ENCODE measurements around the gene CREG2.

Gene CREG2

DNA sequence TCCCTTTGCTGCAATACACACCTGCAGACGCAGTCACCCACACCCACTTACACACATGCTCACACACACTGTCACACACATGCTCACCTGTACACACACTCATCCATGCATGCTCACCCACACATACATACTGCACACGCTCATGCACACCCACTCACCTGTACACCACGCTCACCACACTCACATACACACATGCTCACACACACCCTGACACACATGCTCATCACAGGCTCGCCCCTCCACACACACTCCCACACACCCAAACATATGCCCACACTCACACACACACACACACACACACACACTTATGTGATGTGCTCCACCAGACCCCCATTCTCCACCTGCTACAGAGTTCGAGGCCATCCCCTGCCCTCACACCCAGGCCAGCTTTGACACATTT, 22.8 kb upstream of the CREG2 start:
- no peak for DNase-seq (ENCODE audit: low read depth in 1 of 2, low spot score in 1 of 2)

GRCh38 chr2:101409699-101410098, 22.4 kb upstream of the CREG2 start:
- DNase-seq (ENCODE audit: low read depth in 1 of 2, low spot score in 1 of 2), result no peak

DNA sequence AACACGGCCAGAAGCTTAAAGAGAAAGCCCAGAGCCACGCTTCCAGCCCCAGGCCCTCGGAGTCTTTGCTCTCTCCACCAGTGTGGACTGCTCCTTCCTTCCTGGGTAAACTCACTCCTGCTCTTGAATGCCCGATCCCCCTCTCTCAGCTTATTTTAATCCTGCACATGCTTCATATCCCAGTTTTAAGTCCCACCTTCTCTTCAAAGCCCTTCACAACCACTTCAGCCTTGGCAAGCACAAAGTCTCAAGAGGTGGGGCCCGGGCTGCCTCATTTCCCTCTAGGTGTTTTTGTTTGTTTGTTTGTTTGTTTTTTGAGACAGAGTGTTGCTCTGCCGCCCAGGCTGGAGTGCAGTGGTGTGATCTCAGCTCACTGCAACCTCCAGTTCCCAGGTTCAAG, 21.6 kb upstream of the CREG2 start:
- DNase-seq (ENCODE audit: low read depth in 1 of 2, low spot score in 1 of 2), result no peak

DNA sequence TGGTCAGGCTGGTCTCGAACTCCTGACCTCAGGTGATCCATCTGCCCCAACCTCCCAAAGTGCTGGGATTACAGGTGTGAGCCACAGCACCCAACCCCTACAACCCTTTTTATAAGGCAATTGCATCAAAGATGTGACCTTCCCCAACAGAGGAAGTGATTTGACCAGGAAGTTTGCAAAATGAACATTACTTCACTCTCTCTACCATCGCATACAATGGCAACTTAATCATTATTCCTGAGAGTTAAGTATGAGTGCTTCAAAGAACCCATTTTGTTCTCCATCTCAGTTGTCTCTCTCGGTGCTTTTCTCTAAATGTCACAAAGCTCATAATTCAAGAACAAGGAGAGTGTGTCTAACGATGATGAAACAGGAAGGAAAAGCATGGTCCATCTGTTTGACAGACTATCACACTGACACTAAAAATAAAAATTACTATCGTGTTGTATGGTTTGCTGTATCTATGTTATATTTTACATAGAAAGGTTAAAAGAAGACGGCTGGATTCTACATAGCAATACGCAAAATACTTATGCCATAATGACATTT, 18.1 kb upstream of the CREG2 start:
- DNase-seq (ENCODE audit: low read depth in 1 of 2, low spot score in 1 of 2), result no peak

GRCh38 chr2:101403745-101404144, 16.4 kb upstream of the CREG2 start:
- DNase-seq (ENCODE audit: low read depth in 1 of 2, low spot score in 1 of 2), result no peak

DNA sequence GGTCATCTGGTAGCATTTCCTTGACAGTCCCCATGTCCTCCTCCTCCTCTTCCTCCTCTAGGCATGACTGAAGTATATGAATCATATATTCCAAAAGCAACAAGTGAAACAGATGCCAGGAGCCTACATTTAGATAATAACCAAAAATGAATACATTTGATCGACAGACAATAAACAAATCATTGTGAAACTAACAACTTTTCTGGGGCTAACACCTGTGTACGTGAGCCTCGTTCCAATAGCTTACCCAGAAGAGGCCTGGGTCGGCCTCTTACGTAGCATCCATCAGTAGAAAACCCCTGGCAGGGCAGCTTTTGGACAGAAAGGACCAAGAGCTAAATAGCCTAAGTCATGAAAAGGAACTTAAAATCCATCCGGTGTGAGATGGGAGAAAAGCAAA, 15.3 kb upstream of the CREG2 start:
- no peak for DNase-seq (ENCODE audit: low read depth in 1 of 2, low spot score in 1 of 2)

DNA sequence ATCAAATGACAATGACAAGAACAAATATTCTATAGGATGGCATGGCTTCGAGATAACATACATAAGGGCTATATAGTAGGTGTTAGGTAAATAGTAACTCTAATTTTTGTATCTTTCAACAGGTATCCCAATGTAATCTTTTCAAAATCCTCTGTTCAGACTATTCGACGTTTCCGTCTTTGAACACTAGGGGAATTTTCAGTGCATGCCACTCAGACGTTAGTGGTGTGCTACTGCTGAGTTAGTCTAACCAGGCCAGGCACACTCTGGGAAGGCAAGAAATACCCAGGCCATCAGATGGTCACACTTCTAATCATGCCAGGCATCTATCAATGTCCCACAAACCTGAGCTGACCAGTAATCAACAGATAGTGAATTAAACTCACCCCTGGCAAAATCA, 14.6 kb upstream of the CREG2 start:
- DNase-seq (ENCODE audit: low read depth in 1 of 2, low spot score in 1 of 2), result no peak

GRCh38 chr2:101401326-101401665, 14.0 kb upstream of the CREG2 start:
- DNase-seq (ENCODE audit: low read depth in 1 of 2, low spot score in 1 of 2), result no peak

GRCh38 chr2:101400506-101401325, 13.4 kb upstream of the CREG2 start:
- DNase-seq (ENCODE audit: low read depth in 1 of 2, low spot score in 1 of 2), result no peak

GRCh38 chr2:101400048-101400447, 12.7 kb upstream of the CREG2 start:
- DNase-seq (ENCODE audit: low read depth in 1 of 2, low spot score in 1 of 2), result no peak

DNA sequence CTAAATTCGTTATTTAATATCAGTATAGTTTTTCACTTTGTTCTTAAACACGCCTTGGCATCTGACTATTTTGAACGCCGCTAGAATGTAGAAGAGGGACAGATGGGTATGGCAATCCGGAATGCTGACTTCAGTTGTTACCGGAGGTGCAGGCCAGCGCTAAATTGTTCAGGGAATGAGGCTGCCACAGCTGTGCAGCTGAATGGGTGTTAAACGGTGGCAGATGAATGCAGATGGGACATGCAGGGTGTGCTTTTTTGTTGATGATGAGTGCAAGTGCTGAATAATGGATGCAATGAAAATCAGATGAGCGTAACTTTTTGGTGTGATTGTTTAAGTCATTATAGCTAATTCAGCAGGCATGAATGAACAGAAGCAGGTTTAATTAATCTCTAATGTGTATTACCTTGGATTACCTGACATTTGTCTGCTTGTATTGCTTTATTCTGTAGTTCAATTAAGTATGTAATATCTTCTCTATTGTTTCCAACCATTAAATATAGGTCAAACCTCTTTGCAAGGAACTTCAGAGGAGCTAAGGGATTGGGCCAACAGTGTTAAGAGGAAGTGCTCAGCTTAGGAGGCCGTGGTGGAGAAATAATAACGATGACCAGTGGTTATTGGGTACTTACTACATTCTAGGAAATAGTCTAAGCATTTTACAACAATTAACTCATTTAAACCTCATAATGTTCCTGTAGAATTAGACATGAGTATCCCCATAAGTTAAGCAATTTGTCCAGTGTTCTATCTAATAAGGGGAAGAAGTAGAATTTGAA, 11.9 kb upstream of the CREG2 start:
- DNase-seq (ENCODE audit: low read depth in 1 of 2, low spot score in 1 of 2), result no peak

- DNase-seq (ENCODE audit: low read depth in 1 of 2, low spot score in 1 of 2), result no peak
Measured at GRCh38 chr2:101398116-101398821, 11.0 kb upstream of the CREG2 start.

DNA sequence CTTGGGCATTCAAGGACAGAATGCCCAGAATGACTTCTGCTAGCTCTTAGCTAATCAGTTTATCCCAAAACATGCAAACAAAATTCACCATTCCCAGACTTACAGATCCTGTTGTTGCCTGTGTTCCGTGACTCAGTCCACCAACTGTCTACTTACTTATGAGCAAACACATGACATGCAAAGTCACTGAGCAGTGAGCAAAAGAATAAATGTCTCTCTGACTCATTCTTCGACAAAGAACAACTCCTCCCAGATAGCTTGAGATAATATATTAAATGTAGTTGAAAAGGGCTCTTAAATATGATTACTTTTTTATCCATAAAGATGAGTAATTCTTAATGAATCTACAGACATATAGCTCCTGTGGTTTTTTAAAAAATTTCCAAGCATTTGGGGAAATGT, 9.0 kb upstream of the CREG2 start:
- no peak for DNase-seq (ENCODE audit: low read depth in 1 of 2, low spot score in 1 of 2)

DNA sequence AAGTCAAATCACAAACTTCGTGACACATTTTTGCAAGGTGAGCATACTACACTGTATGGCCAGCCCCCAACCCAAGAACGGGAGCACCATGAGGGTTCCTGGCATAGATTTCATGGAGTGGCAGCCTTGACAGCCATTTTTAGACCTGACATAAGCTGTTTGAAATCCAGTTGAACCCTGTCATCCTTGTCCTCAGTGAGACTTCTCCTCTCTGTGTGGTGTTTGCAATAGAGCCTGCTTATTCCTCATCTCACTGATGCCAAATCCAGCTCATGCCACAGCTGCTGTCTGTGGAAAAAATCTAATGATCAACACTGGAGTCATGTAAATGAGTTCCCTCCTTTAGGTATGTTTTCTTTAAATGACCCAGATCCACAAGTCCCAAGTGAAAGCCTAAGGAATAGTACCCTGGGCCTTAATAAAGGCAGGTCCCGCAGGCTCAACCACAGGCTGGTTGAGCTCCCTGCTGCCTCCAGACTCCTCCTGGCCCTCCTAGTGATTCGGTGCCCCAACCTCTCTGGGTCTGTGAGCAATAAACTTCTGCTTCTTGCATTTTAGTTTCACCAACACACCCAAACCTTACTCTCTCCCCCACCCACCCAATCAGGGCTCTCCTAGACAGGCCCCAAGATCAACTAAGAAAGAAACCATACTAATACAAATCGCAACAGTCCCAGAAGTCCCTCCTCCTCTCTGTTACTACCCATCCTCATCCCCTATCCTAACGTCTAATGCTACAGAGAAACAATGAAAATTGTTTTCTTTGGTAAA, 8.4 kb upstream of the CREG2 start:
- no peak for DNase-seq (ENCODE audit: low read depth in 1 of 2, low spot score in 1 of 2)

GRCh38 chr2:101388232-101388631, 929 bp upstream of the CREG2 start:
- no peak for DNase-seq (ENCODE audit: low read depth in 1 of 2, low spot score in 1 of 2)

GRCh38 chr2:101386599-101387150, 628 bp downstream of the CREG2 start:
- DNase-seq (ENCODE audit: low read depth in 1 of 2, low spot score in 1 of 2), result no peak

- DNase-seq (ENCODE audit: low read depth in 1 of 2, low spot score in 1 of 2), result no peak
Measured at GRCh38 chr2:101383016-101383541, 4.2 kb downstream of the CREG2 start.

GRCh38 chr2:101382442-101382841, 4.9 kb downstream of the CREG2 start:
- no peak for DNase-seq (ENCODE audit: low read depth in 1 of 2, low spot score in 1 of 2)

GRCh38 chr2:101380376-101380775, 6.9 kb downstream of the CREG2 start:
- DNase-seq (ENCODE audit: low read depth in 1 of 2, low spot score in 1 of 2), result no peak

GRCh38 chr2:101379091-101379490, 8.2 kb downstream of the CREG2 start:
- no peak for DNase-seq (ENCODE audit: low read depth in 1 of 2, low spot score in 1 of 2)

All from activated T-helper 1 cell treated with anti-CD3 and anti-CD28 coated beads, Interleukin-2, amount 50 U/mL, for 16 hours (primary cell).